GM18907 (cell line): ENCODE results near the gene TENT4B.
A peak's percentile ranks its signal among the peaks of the same experiment; 100 is the strongest.
"Not testable (repeated sequence)": the region's sequence is repeated elsewhere in the genome, so short reads cannot be mapped to it uniquely, and the experiment has no call there.

Experiments
- ATAC-seq: cut with Tn5 transposase; IDR thresholded peaks from one replicate; pipeline ENCODE4 v1.9.1; 2021; ENCODE audit warnings: mild to moderate bottlenecking, moderate library complexity; ENCODE audit not compliant: unreplicated experiment

Gene TENT4B

GRCh38 chr16:50152807-50153595 is at the start of gene TENT4B:
Gene TENT4B (plus strand): TSS chr16:50153306. CDS start chr16:50153622, 316 bp downstream.
- ATAC-seq = peak; percentile 84

- no peak for ATAC-seq
These were observed 49.3 kb upstream of the TENT4B start for GRCh38 chr16:50103764-50104163.

GRCh38 chr16:50114357-50115129 is 38.6 kb upstream of the TENT4B start:
- no peak for ATAC-seq

- ATAC-seq = peak; percentile 6
These were observed 32.4 kb upstream of the TENT4B start for GRCh38 chr16:50120711-50121110.

- peak; percentile 53 for ATAC-seq
These were observed 31.8 kb upstream of the TENT4B start for GRCh38 chr16:50121278-50121677.

GRCh38 chr16:50121721-50122445 is 31.2 kb upstream of the TENT4B start:
- peak; percentile 70 for ATAC-seq

- no peak for ATAC-seq
These were observed 29.7 kb upstream of the TENT4B start for GRCh38 chr16:50123417-50123816.

GRCh38 chr16:50124769-50125168 is 28.3 kb upstream of the TENT4B start:
- ATAC-seq = no peak

- no peak for ATAC-seq
These were observed 26.9 kb upstream of the TENT4B start for GRCh38 chr16:50126183-50126582.

GRCh38 chr16:50132571-50132970 is 20.5 kb upstream of the TENT4B start:
- not testable (repeated sequence) for ATAC-seq

- no peak for ATAC-seq
These were observed 19.9 kb upstream of the TENT4B start for GRCh38 chr16:50133214-50133613.

GRCh38 chr16:50136399-50136798 is 16.7 kb upstream of the TENT4B start:
- ATAC-seq = no peak

- ATAC-seq = no peak
These were observed 15.8 kb upstream of the TENT4B start for GRCh38 chr16:50137268-50137667.

GRCh38 chr16:50139580-50139979 is 13.5 kb upstream of the TENT4B start:
- no peak for ATAC-seq

GRCh38 chr16:50144211-50144610 is 8.9 kb upstream of the TENT4B start:
- ATAC-seq = no peak

GRCh38 chr16:50146479-50147435 is 6.3 kb upstream of the TENT4B start:
- ATAC-seq = no peak

- ATAC-seq = no peak
These were observed 1.8 kb upstream of the TENT4B start for GRCh38 chr16:50151322-50151721.

- ATAC-seq = no peak
These were observed 1.4 kb upstream of the TENT4B start for GRCh38 chr16:50151756-50152155.

- peak; percentile 71 for ATAC-seq
These were observed 727 bp upstream of the TENT4B start for GRCh38 chr16:50152351-50152806.
